Measurements from ENCODE around the gene RBP4.

DNA sequence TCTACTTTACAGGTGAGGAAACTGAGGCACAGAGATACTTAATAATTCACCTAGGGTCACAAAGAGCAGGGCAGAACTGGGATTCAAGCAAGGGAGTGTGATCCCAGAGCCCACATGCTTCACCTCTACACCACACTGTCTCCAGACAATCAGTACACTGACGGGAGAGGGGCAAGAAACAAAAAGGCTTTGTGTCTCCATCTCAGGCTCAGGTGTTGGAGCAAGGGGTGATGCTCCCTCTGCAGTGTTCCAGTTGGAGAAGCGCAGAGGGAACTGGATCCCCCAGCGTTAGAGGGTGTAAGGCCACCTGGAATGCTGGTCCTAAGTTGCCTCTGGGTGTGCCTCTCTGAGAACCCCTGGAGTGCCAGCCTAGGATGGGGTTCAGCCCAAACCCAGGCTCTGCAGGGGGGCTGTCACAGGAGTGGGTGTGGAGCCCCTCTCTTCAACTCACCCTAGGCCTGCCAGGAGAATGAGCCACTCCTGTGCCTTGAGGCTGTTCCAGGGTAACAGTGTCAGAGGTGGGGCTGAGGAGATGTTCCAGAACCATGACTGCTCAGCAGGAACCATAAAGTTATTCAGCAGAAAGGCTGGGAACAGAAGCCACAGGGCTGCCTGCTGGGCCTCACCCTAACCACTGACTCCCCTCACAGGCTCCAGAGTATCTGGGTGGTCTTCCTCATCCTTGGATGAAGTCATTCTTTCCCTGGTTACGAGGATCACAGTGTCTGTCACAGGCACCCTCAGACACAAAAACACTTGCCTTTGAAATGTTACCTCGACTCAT lies 5.5 kb downstream of the RBP4 start:
- TF ChIP-seq, protein P1, sequence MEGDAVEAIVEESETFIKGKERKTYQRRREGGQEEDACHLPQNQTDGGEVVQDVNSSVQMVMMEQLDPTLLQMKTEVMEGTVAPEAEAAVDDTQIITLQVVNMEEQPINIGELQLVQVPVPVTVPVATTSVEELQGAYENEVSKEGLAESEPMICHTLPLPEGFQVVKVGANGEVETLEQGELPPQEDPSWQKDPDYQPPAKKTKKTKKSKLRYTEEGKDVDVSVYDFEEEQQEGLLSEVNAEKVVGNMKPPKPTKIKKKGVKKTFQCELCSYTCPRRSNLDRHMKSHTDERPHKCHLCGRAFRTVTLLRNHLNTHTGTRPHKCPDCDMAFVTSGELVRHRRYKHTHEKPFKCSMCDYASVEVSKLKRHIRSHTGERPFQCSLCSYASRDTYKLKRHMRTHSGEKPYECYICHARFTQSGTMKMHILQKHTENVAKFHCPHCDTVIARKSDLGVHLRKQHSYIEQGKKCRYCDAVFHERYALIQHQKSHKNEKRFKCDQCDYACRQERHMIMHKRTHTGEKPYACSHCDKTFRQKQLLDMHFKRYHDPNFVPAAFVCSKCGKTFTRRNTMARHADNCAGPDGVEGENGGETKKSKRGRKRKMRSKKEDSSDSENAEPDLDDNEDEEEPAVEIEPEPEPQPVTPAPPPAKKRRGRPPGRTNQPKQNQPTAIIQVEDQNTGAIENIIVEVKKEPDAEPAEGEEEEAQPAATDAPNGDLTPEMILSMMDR (IDR thresholded peaks at IDR 0.05), result no peak
- no peak for TF ChIP-seq ZFX (IDR thresholded peaks at IDR 0.05; ENCODE audit: borderline replicate concordance)

All from 22Rv1 (cell line).